HEK293 (cell line): ENCODE results near the gene SPART.

ENCODE experiments used
- CTCF ChIA-PET: fragments of 350-600 bp; formaldehyde crosslinking; extraction: SDS; loops from one replicate; lab custom pipeline; 2021; ENCODE audit warnings: antibody characterized with exemption; lab: Yijun Ruan, JAX
- POLR2A ChIA-PET: fragments of 300-600 bp; formaldehyde crosslinking; extraction: SDS; loops from one replicate; lab custom pipeline; 2020; ENCODE audit warnings: antibody characterized with exemption, inconsistent platforms; lab: Yijun Ruan, JAX
- H3K27ac ChIP-seq: fragments of 200-500 bp; sonication (Bioruptor generic); 2 replicates; pipeline ENCODE4 v1.5.1; 2014; ENCODE audit warnings: low read depth, low read length, control low read depth, inconsistent platforms; ENCODE audit errors: extremely low read depth
- H3K36me3 ChIP-seq, 2 experiments: fragments of 200-500 bp in 1 of 2; sonication (Bioruptor generic) in 1 of 2; 1 replicate in 1 of 2; 2 replicates in 1 of 2; pipeline ENCODE4 v1.5.1; 2014 to 2017; ENCODE audit warnings: inconsistent platforms in 2 of 2, low read length in 2 of 2; ENCODE audit not compliant: control insufficient read depth in 2 of 2, insufficient read depth in 1 of 2
- H3K4me1 ChIP-seq: fragments of 200-500 bp; sonication (Bioruptor generic); 2 replicates; pipeline ENCODE4 v1.5.1; 2014; ENCODE audit warnings: mild to moderate bottlenecking, low read length, inconsistent platforms; ENCODE audit not compliant: control insufficient read depth, insufficient read depth
- H3K4me3 ChIP-seq: 2 replicates; pipeline ENCODE4 v1.5.1; 2011; ENCODE audit warnings: low read depth, mild to moderate bottlenecking, control low read depth, low read length, moderate library complexity
- H3K9me3 ChIP-seq: fragments of 200-500 bp; sonication (Bioruptor generic); 2 replicates; pipeline ENCODE4 v1.5.1; 2014; ENCODE audit warnings: low read depth, low read length, inconsistent platforms; ENCODE audit not compliant: control insufficient read depth, insufficient read depth
- AEBP2 ChIP-seq: fragments of 450-650 bp; formaldehyde crosslinking; IDR thresholded peaks from 2 replicates; pipeline ENCODE4 v1.5.1; 2016; ENCODE audit warnings: missing biosample characterization, missing genetic modification characterization, borderline replicate concordance
- FEZF1 ChIP-seq: fragments of 450-650 bp; formaldehyde crosslinking; IDR thresholded peaks from 2 replicates; pipeline ENCODE4 v1.5.1; 2016; ENCODE audit warnings: missing biosample characterization, missing genetic modification characterization
- GFI1B ChIP-seq: fragments of 450-650 bp; formaldehyde crosslinking; IDR thresholded peaks from 2 replicates; pipeline ENCODE4 v1.5.1; 2016; ENCODE audit warnings: missing biosample characterization, missing genetic modification characterization
- GLIS1 ChIP-seq: fragments of 450-650 bp; formaldehyde crosslinking; IDR thresholded peaks from 2 replicates; pipeline ENCODE4 v1.5.1; 2016; ENCODE audit warnings: missing biosample characterization, missing genetic modification characterization
- IKZF3 ChIP-seq: fragments of 450-650 bp; IDR thresholded peaks from 2 replicates; pipeline ENCODE4 v1.5.0; 2018; ENCODE audit warnings: missing biosample characterization, mild to moderate bottlenecking, missing genetic modification characterization, moderate library complexity
- SCRT2 ChIP-seq: fragments of 450-650 bp; formaldehyde crosslinking; IDR thresholded peaks from 2 replicates; pipeline ENCODE4 v1.5.1; 2016; ENCODE audit warnings: missing biosample characterization, missing genetic modification characterization
- ZBTB44 ChIP-seq: fragments of 450-650 bp; IDR thresholded peaks from 2 replicates; pipeline ENCODE4 v1.5.1; 2018; ENCODE audit warnings: missing biosample characterization, mild to moderate bottlenecking, missing genetic modification characterization
- ZNF138 ChIP-seq: fragments of 450-650 bp; formaldehyde crosslinking; IDR thresholded peaks from 2 replicates; pipeline ENCODE4 v1.5.1; 2016; ENCODE audit warnings: missing biosample characterization, missing genetic modification characterization, borderline replicate concordance
- ZNF169 ChIP-seq: fragments of 450-650 bp; formaldehyde crosslinking; IDR thresholded peaks from 2 replicates; pipeline ENCODE4 v1.5.1; 2016; ENCODE audit warnings: missing biosample characterization, missing genetic modification characterization
- ZNF214 ChIP-seq: fragments of 450-650 bp; formaldehyde crosslinking; IDR thresholded peaks from 2 replicates; pipeline ENCODE4 v1.5.1; 2017; ENCODE audit warnings: missing biosample characterization, mild to moderate bottlenecking, missing genetic modification characterization, borderline replicate concordance
- ZNF341 ChIP-seq: fragments of 450-650 bp; formaldehyde crosslinking; IDR thresholded peaks from 2 replicates; pipeline ENCODE4; 2016; ENCODE audit warnings: low read depth, missing biosample characterization, missing genetic modification characterization
- ZNF510 ChIP-seq: fragments of 450-650 bp; formaldehyde crosslinking; IDR thresholded peaks from 2 replicates; pipeline ENCODE4 v1.5.1; 2018; ENCODE audit warnings: mild to moderate bottlenecking, missing genetic modification characterization, missing biosample characterization; ENCODE audit not compliant: insufficient replicate concordance
- ZNF529 ChIP-seq: fragments of 450-650 bp; formaldehyde crosslinking; IDR thresholded peaks from 2 replicates; pipeline ENCODE4 v1.5.1; 2017; ENCODE audit warnings: missing genetic modification characterization, missing biosample characterization; ENCODE audit not compliant: insufficient replicate concordance
- ZNF596 ChIP-seq: fragments of 450-650 bp; IDR thresholded peaks from 2 replicates; pipeline ENCODE4 v1.5.0; 2018; ENCODE audit warnings: missing biosample characterization, mild to moderate bottlenecking, missing genetic modification characterization, moderate library complexity
- ZNF624 ChIP-seq: fragments of 450-650 bp; formaldehyde crosslinking; IDR thresholded peaks from 2 replicates; pipeline ENCODE4 v1.5.1; 2017; ENCODE audit warnings: missing biosample characterization, missing genetic modification characterization
- ZNF658 ChIP-seq: fragments of 450-650 bp; formaldehyde crosslinking; IDR thresholded peaks from 2 replicates; pipeline ENCODE4; 2016; ENCODE audit warnings: missing biosample characterization, missing genetic modification characterization
- TF ChIP-seq, protein P1 (sequence below): fragments of 450-650 bp; formaldehyde crosslinking; IDR thresholded peaks from 2 replicates; pipeline ENCODE4 v1.5.1; 2016; ENCODE audit warnings: missing biosample characterization, missing genetic modification characterization
- TF ChIP-seq, protein P2 (sequence below): fragments of 450-650 bp; formaldehyde crosslinking; IDR thresholded peaks from 2 replicates; pipeline ENCODE4 v1.5.1; 2016; ENCODE audit warnings: missing biosample characterization, missing genetic modification characterization
- TF ChIP-seq, protein P3 (sequence below): fragments of 450-650 bp; formaldehyde crosslinking; IDR thresholded peaks from 2 replicates; pipeline ENCODE4 v1.5.1; 2017; ENCODE audit warnings: missing biosample characterization, missing genetic modification characterization

SPART gene

DNA sequence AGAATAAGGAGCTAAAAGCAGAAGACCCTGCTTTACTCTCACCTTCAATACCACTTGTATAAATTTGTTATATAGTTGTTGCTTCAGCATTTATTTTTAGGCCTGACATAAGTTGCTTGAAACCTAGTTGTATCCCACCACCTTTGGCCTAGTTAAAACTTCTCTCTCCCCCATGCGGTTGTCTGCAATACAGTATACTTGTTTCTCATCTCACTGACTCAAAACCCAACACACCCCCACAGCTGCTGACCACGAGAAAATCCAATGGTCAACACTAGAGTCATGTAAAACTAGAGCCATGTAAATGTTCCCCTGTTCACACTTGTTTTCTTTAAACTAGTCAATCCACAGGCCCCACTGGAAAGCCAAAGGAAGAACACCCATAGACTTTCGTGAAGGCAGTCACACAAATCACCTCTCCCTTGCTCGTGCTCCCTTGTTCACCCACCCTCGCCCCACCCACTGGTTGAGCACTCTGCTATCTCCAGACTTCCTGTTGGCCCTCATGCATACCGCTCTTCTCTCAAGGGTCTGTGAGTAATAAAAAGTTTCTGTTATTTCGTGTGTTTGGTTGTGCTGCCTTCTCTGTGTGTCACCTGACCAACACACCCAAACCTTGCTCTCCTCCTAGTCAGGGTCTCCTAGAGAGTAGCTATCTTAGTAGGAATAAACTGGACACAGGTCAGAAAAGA lies 35.6 kb downstream of the SPART start:
- CTCF ChIA-PET: interaction anchor here (0.6 kb wide), 1 partner anchor 663 kb away, joined by 3 read pairs; no protein-coding TSS in a partner anchor
- TF ChIP-seq FEZF1 (tag by site-specific recombination) (no peak), ZNF529 (tag by site-specific recombination) (no peak), ZNF596 (tag by site-specific recombination) (no peak), GLIS1 (no peak), ZNF341 (no peak), ZBTB44 (no peak), IKZF3 (tag by site-specific recombination) (no peak), ZNF510 (tag by site-specific recombination) (no peak)
- TF ChIP-seq, protein P1, sequence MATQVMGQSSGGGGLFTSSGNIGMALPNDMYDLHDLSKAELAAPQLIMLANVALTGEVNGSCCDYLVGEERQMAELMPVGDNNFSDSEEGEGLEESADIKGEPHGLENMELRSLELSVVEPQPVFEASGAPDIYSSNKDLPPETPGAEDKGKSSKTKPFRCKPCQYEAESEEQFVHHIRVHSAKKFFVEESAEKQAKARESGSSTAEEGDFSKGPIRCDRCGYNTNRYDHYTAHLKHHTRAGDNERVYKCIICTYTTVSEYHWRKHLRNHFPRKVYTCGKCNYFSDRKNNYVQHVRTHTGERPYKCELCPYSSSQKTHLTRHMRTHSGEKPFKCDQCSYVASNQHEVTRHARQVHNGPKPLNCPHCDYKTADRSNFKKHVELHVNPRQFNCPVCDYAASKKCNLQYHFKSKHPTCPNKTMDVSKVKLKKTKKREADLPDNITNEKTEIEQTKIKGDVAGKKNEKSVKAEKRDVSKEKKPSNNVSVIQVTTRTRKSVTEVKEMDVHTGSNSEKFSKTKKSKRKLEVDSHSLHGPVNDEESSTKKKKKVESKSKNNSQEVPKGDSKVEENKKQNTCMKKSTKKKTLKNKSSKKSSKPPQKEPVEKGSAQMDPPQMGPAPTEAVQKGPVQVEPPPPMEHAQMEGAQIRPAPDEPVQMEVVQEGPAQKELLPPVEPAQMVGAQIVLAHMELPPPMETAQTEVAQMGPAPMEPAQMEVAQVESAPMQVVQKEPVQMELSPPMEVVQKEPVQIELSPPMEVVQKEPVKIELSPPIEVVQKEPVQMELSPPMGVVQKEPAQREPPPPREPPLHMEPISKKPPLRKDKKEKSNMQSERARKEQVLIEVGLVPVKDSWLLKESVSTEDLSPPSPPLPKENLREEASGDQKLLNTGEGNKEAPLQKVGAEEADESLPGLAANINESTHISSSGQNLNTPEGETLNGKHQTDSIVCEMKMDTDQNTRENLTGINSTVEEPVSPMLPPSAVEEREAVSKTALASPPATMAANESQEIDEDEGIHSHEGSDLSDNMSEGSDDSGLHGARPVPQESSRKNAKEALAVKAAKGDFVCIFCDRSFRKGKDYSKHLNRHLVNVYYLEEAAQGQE (tag by site-specific recombination): no peak
- TF ChIP-seq, protein P2, sequence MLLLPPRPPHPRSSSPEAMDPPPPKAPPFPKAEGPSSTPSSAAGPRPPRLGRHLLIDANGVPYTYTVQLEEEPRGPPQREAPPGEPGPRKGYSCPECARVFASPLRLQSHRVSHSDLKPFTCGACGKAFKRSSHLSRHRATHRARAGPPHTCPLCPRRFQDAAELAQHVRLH (tag by site-specific recombination): no peak
- TF ChIP-seq, all 188 proteins: peak for 0
- H3K4me3 ChIP-seq: no peak overlapping the region
- H3K9me3 ChIP-seq: no peaks in the 10 kb centered on the region
- no peaks in the 10 kb centered on the region for H3K4me1 ChIP-seq
- peaks cover 5 to 57% of the 10 kb centered on the region in 2 experiments for H3K36me3 ChIP-seq
- POLR2A ChIA-PET: no interaction called here
- no peak overlapping the region for H3K27ac ChIP-seq

GRCh38 chr13:36302289-36302688 lies 43.9 kb downstream of the SPART start:
- peaks cover 6 to 21% of the 10 kb centered on the region in 2 experiments; a peak in 2 of 3 replicates for H3K36me3 ChIP-seq
- H3K9me3 ChIP-seq: no peaks in the 10 kb centered on the region
- H3K4me1 ChIP-seq: no peaks in the 10 kb centered on the region
- ChIA-PET POLR2A (no interaction called here), CTCF (interaction anchor here (0.6 kb wide), 1 partner anchor 82 kb away, joined by 4 read pairs; no protein-coding TSS in a partner anchor)
- H3K4me3 ChIP-seq: no peak overlapping the region
- H3K27ac ChIP-seq: no peak overlapping the region
- TF ChIP-seq SCRT2 (no peak), AEBP2 (tag by site-specific recombination) (no peak), ZNF138 (tag by site-specific recombination) (no peak), ZNF169 (tag by site-specific recombination) (no peak), ZNF214 (no peak), GFI1B (tag by site-specific recombination) (no peak), ZNF624 (tag by site-specific recombination) (no peak), ZNF658 (no peak)
- TF ChIP-seq, protein P3, sequence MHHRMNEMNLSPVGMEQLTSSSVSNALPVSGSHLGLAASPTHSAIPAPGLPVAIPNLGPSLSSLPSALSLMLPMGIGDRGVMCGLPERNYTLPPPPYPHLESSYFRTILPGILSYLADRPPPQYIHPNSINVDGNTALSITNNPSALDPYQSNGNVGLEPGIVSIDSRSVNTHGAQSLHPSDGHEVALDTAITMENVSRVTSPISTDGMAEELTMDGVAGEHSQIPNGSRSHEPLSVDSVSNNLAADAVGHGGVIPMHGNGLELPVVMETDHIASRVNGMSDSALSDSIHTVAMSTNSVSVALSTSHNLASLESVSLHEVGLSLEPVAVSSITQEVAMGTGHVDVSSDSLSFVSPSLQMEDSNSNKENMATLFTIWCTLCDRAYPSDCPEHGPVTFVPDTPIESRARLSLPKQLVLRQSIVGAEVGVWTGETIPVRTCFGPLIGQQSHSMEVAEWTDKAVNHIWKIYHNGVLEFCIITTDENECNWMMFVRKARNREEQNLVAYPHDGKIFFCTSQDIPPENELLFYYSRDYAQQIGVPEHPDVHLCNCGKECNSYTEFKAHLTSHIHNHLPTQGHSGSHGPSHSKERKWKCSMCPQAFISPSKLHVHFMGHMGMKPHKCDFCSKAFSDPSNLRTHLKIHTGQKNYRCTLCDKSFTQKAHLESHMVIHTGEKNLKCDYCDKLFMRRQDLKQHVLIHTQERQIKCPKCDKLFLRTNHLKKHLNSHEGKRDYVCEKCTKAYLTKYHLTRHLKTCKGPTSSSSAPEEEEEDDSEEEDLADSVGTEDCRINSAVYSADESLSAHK (tag by site-specific recombination): no peak
